GM12864 (cell line): ENCODE measurements around the gene GADL1.

Experiments used
- DNase-seq: peaks from one replicate; pipeline ENCODE4 v3.0.0-alpha.2; 2011; ENCODE audit warnings: low read depth
- H3K4me3 ChIP-seq: 2 replicates; pipeline ENCODE4 v1.5.1; 2011; ENCODE audit warnings: mild to moderate bottlenecking, low read depth, low read length, control low read depth
- TF ChIP-seq, protein P1 (sequence below): IDR thresholded peaks from 2 replicates; pipeline ENCODE4 v1.5.1; 2011; ENCODE audit warnings: low read depth, mild to moderate bottlenecking, moderate library complexity, low read length, control low read depth, inconsistent platforms; ENCODE audit errors: missing control alignments

The GADL1 gene

DNA sequence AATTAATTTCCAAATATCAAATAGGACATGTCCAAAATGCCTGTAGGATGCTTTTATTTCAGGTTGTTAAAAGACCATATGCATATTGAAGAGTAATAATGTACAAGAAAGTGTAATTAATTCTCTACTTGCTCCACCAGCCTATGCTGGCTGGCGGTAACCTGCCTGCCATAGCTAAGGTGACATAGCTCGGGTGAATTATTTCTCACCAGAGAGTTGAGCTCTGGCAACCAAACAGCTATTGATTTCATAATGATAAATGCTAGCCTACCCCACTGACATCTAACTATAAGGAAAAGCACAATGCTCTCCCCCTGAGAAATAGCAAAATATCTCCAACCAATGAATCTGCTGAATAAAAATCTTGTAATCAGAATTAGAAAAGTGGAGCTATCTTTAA, 48.9 kb downstream of the GADL1 start:
- H3K4me3 ChIP-seq = no peak overlapping the region
- TF ChIP-seq, protein P1, sequence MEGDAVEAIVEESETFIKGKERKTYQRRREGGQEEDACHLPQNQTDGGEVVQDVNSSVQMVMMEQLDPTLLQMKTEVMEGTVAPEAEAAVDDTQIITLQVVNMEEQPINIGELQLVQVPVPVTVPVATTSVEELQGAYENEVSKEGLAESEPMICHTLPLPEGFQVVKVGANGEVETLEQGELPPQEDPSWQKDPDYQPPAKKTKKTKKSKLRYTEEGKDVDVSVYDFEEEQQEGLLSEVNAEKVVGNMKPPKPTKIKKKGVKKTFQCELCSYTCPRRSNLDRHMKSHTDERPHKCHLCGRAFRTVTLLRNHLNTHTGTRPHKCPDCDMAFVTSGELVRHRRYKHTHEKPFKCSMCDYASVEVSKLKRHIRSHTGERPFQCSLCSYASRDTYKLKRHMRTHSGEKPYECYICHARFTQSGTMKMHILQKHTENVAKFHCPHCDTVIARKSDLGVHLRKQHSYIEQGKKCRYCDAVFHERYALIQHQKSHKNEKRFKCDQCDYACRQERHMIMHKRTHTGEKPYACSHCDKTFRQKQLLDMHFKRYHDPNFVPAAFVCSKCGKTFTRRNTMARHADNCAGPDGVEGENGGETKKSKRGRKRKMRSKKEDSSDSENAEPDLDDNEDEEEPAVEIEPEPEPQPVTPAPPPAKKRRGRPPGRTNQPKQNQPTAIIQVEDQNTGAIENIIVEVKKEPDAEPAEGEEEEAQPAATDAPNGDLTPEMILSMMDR = no peak
- no peak for DNase-seq

DNA sequence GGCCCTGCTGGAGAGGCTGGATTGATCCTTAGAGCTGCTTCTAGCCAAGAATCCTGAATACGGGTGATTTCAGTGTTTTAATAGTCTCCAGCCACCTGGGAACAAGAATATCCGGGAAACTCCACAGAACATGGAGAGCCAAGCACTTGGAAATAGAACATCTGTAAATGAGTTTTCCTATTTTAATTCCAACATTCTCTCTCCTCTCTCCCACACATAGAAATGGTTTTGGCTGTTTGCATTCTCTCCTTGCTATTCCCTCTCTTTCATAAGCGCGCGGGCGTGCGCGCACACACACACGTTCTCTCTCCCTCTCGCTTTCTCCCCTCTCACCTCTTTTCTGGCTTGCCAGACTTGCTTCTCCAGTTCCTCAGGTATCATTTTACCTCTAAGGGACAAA, 50.6 kb downstream of the GADL1 start:
- no peak overlapping the region for H3K4me3 ChIP-seq
- TF ChIP-seq, protein P1 = no peak
- DNase-seq = no peak

DNA sequence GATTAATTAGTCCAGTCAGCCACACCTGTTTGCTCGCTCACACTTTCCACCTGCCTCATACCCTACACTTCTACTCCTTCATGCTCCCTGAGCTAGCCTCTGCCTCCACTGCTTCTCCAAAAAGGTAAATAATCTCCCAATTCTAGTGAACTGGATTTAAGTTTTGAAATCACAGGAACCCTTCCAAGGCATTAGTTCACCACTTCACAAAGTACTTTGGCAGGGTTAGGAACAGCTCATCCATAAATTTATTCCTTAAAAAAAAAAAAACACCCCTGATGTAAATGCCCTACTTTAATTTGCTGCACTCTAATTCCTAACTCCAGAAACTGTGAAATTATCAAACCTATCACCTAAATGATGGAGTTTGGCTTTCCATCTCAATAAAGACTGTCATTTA, 58.3 kb downstream of the GADL1 start:
- no peak overlapping the region for H3K4me3 ChIP-seq
- TF ChIP-seq, protein P1 = no peak
- DNase-seq = no peak

DNA sequence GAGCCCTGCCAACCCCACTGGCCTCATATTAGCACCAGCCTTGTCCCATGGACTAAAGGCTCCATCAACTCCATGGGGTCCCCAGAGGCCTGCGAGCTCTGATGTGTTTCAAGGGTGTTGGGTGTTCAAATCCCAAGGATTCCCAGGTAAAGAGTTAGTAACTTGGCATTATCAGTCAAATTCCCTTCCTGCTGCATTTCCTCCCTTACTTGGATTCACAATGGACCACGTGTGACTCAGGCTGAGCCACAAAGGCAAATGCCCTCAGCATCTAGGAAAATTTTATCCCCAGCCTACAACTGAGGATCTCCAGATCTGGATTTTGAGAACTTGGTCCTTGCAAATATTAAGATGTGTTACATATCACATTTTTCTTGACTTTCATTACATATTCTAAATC, 58.8 kb downstream of the GADL1 start:
- DNase-seq = no peak

DNA sequence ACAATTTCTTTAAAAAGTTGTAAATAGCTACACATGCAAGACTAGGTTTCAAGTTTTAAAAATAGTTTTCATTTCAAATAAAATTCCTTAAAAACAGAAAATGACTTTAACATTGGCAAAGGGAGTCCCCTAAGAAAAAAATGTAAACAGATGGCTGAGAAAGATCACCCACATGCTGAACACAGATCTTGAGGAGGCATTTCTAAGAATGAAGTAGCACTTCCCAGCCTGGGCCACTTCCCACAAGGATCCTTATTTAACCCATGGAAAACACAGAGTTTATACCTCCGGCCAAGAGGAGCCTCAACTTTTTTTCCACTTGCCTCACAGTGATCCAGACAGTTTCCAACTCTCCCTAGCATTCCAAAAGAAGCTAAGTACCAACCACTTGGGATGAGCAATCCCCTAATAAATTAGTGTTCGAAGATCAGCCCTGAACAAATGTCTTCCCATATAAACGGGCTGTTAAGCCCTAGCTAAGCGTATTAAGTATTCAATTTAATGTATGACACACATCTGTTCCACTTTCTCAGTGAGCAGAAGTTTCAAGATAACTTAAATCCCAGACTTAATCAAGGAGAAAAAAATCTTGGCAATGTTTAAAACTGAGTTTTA, 61.4 kb downstream of the GADL1 start:
- no peak overlapping the region for H3K4me3 ChIP-seq
- DNase-seq = no peak
- TF ChIP-seq, protein P1 = no peak

More for the DNA sequence above, 58.8 kb downstream of the GADL1 start:
- TF ChIP-seq, protein P1 = no peak
- H3K4me3 ChIP-seq = no peak overlapping the region

DNA sequence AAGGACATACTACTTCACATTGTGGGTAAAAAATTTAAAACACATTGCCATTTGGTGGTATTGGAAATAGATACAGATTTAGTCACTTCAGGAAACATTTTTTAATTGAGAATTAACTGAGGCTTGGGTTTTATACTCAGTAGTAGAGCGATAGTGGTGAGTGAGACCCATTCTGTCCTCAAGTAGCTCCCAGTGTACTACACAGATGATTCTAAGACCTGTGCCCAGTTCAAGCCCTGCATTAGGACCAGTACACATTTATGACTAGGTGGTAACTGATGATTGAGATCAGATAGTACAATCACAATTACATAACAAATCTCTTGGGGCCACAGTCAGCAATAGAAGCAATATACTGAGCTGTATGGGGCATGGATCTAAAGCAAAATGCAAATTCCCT, 67.4 kb downstream of the GADL1 start:
- no peak overlapping the region for H3K4me3 ChIP-seq
- no peak for DNase-seq
- TF ChIP-seq, protein P1 = no peak

DNA sequence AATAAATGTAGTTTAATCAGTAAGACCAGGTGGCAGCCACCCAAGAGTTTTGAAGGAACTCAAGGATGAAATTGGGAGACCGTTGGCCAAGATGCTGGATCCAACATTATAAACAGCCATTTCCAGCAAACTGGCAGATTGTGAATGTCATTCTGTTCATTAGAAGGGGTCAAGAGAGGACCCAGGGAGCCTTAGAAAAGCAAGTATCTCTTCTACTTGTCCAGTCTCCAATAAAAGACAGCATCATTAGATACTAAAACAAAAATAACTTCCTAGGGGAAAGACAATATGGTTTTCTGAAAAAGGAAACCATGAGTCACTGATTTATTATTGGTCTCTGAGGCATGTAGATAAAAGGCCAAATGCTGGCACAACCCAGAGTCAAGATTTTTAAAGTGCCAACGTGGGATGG, 67.9 kb downstream of the GADL1 start:
- TF ChIP-seq, protein P1 = no peak
- DNase-seq = no peak
- no peak overlapping the region for H3K4me3 ChIP-seq
